ENCODE data around the gene AMY2A. TPM values are rescaled to one million over a fixed set of nuclear protein-coding genes. Genes with fewer than 3 reads are reported as not detected.
"Not testable (repeated sequence)": the region's sequence is repeated elsewhere in the genome, so short reads cannot be mapped to it uniquely, and the experiment has no call there.

Gene AMY2A
- total RNA-seq, 4 donors from 2014 or later, result 0.19 to 2.9 (median 1.6) TPM; not detected in 1

DNA sequence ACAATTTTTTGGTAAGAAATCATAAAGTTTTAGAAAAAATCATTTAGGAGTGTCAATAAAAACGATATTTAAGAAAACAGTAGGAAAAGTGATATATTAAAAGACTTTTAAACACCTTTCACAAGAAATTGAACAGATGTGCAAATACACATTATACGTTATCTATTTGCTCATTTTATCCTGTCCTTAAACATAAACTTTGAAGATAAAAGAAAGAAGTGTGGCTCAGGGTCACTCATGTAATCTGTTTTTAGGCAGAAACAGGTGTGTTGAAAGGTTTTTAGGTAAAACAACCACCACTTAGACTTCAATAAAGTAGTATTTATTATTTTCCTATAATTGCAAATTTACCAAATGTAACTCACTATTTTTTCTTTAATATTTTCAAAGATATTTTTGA, 32.7 kb upstream of the AMY2A start:
- WGBS, 2 donors, result 76% methylated on average over 2 of the region's 2 CpGs
- DNase-seq (ENCODE audit: low spot score in 2 of 2), result no peak
- TF ChIP-seq, protein P1, sequence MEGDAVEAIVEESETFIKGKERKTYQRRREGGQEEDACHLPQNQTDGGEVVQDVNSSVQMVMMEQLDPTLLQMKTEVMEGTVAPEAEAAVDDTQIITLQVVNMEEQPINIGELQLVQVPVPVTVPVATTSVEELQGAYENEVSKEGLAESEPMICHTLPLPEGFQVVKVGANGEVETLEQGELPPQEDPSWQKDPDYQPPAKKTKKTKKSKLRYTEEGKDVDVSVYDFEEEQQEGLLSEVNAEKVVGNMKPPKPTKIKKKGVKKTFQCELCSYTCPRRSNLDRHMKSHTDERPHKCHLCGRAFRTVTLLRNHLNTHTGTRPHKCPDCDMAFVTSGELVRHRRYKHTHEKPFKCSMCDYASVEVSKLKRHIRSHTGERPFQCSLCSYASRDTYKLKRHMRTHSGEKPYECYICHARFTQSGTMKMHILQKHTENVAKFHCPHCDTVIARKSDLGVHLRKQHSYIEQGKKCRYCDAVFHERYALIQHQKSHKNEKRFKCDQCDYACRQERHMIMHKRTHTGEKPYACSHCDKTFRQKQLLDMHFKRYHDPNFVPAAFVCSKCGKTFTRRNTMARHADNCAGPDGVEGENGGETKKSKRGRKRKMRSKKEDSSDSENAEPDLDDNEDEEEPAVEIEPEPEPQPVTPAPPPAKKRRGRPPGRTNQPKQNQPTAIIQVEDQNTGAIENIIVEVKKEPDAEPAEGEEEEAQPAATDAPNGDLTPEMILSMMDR (IDR thresholded peaks at IDR 0.05), result no peak
- TF ChIP-seq POLR2A (IDR thresholded peaks at IDR 0.05), result no peak
- no peak overlapping the region for H3K4me3 ChIP-seq (ENCODE audit: low read depth, poor library complexity, severe bottlenecking)
- intact Hi-C loops (cut with DNase I; ENCODE audit: low total_unique reads), result no loop called here

DNA sequence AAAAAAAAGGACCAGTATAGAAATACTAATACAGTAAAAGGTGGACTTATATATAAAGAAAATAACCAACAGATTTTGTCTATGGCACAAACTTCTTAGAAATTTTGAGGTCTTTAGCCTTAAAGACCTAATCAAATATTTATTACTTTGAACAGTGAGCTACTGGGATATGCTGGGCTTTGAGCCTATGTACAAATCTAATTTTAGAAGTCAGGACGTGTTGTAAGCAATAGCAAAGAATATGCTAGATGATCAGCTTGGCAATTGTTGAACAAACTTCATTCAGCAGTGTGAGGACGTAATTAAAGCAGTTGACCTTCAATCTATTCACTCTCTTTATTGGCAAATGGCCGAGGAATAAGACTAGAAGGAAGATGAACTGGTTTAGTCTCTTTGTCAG, 14.5 kb upstream of the AMY2A start:
- DNase-seq (ENCODE audit: low spot score in 2 of 2); H3K4me3 ChIP-seq (ENCODE audit: low read depth, poor library complexity, severe bottlenecking); intact Hi-C loops (cut with DNase I; ENCODE audit: low total_unique reads): not testable (repeated sequence)
- no CpG with 5 or more reads among the region's 3 CpGs for whole genome bisulfite sequencing, 2 donors

DNA sequence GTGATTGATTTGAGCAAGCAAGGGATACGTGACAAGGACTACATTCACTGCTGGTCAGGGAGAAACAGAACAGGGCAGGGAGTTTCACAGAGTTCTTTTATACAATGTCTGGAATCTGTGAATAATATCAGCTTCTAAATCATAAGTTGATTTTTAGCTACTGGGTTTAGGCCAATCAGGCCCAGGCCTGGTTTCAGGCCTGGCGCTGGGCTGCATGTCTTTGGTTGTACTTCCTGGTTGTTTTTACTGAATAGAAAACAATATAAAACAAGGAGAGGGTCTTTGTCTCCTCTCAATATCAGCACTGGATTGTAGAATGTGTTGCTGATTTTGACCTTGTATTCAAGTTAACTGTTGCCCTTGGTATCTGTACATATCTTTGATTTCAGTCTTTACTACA, 865 bp upstream of the AMY2A start:
- no peak overlapping the region for H3K4me3 ChIP-seq (ENCODE audit: low read depth, poor library complexity, severe bottlenecking)
- 84 to 86% methylated on average over 2 of the region's 2 CpGs for WGBS, 2 donors
- TF ChIP-seq, protein P1 (IDR thresholded peaks at IDR 0.05), result no peak
- TF ChIP-seq POLR2A (IDR thresholded peaks at IDR 0.05), result no peak
- DNase-seq (ENCODE audit: low spot score in 2 of 2), result no peak
- intact Hi-C loops (cut with DNase I; ENCODE audit: low total_unique reads), result no loop called here

DNA sequence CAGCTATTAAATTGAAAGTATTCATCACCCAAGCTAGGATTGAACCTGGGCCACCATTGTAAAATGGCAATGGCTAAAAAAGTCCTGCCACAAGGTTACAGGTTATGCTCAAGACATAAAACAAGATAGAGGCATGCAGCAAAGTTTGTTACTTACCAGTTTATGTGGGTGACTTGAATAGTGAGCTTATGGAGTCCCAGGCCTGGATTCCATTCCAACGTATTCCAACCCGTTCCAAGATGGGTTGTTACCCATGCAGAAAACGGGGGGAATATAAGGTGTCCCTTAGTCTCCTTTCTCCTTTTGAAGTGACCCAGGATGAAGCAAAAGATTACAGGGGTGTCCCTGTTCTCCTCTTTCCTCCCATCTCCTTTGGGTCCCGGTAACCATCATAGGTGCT, 10.2 kb downstream of the AMY2A start:
- intact Hi-C loops (cut with DNase I; ENCODE audit: low total_unique reads); H3K4me3 ChIP-seq (ENCODE audit: low read depth, poor library complexity, severe bottlenecking); DNase-seq (ENCODE audit: low spot score in 2 of 2): not testable (repeated sequence)
- WGBS, 2 donors, result 90 to 97% methylated on average over 4 of the region's 4 CpGs

- intact Hi-C loops (cut with DNase I; ENCODE audit: low total_unique reads); H3K4me3 ChIP-seq (ENCODE audit: low read depth, poor library complexity, severe bottlenecking); DNase-seq (ENCODE audit: low spot score in 2 of 2): not testable (repeated sequence)
- WGBS, 2 donors, result no CpG with 5 or more reads among the region's 3 CpGs
Observed at GRCh38 chr1:103641194-103641593, 24.0 kb downstream of the AMY2A start.

DNA sequence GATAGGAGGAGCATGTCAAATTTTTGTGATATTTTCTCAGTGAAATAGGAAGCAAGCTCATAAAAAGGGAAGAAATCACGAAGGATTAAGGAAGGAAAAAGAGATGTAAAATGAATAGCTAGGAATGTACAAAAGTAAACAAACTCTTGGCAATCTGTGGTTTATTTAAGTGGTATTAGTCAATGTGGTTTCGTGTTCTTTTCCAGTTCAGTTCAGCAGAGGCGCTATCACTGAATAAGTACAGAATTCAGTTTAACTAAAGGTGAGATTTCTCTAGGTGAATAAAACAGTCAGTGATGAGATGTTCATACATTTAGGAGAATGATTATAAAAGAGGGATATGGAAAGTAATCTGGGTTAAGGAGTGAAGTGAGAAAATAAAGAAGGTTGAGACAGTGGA, 26.7 kb downstream of the AMY2A start:
- intact Hi-C loops (cut with DNase I; ENCODE audit: low total_unique reads); H3K4me3 ChIP-seq (ENCODE audit: low read depth, poor library complexity, severe bottlenecking); DNase-seq (ENCODE audit: low spot score in 2 of 2): not testable (repeated sequence)
- WGBS, 2 donors, result no CpG with 5 or more reads among the region's 3 CpGs

GRCh38 chr1:103650305-103650704, 33.1 kb downstream of the AMY2A start:
- intact Hi-C loops (cut with DNase I; ENCODE audit: low total_unique reads), result not testable (repeated sequence)
- no CpG with 5 or more reads among the region's 3 CpGs for WGBS, 2 donors

DNA sequence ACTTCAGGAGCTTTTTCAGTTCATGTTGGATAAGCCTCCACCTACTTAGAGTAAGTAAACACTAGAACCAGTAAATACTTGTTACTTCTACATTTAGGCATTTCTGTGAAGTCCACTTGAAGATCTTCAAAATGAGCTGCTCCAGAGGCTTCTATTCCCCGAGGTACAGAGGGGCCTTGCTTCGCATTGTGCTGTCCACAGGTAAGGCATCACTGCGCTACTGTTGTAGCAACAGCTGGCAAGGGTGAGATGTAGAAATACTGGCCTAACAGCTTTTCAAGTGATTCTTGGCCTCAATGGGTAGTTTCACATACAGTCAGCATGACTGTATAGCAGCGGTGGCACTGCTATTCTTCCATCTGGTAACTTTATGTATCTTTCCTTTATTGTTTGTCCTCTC, 33.7 kb downstream of the AMY2A start:
- intact Hi-C loops (cut with DNase I; ENCODE audit: low total_unique reads); H3K4me3 ChIP-seq (ENCODE audit: low read depth, poor library complexity, severe bottlenecking); DNase-seq (ENCODE audit: low spot score in 2 of 2): not testable (repeated sequence)
- WGBS, 2 donors, result no CpG with 5 or more reads among the region's 4 CpGs

More at GRCh38 chr1:103650305-103650704, 33.1 kb downstream of the AMY2A start:
- H3K4me3 ChIP-seq (ENCODE audit: low read depth, poor library complexity, severe bottlenecking); DNase-seq (ENCODE audit: low spot score in 2 of 2): not testable (repeated sequence)

- intact Hi-C loops (cut with DNase I; ENCODE audit: low total_unique reads); DNase-seq (ENCODE audit: low spot score in 2 of 2); H3K4me3 ChIP-seq (ENCODE audit: low read depth, poor library complexity, severe bottlenecking): not testable (repeated sequence)
- no CpG with 5 or more reads among the region's 6 CpGs for WGBS, 2 donors
Observed at GRCh38 chr1:103654133-103654532, 36.9 kb downstream of the AMY2A start.

DNA sequence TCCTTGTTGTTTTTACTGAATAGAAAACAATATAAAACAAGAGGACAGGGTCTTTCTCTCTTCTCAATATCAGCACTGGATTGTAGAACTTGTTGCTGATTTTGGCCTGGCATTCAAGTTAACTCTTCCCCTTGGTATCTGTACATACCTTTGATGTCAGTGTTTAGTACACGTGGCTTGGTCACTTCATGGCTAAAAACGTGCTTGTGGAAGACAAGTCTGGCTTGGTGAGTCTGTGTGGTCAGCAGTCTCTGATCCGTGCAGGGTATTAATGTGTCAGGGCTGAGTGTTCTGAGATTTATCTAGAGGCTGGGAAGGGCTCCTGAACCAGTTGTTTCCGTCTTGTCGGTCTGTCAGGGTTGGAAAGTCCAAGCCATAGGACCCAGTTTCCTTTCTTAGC, 38.2 kb downstream of the AMY2A start, which contains the start of gene AMY1A:
Gene AMY1A, plus strand, starts transcription at position 301 of the 400 bp plus-strand sequence. CDS start 571 bp downstream, outside the sequence.
- intact Hi-C loops (cut with DNase I; ENCODE audit: low total_unique reads), result not testable (repeated sequence)

More for the DNA sequence above, 38.2 kb downstream of the AMY2A start, which contains the start of gene AMY1A:
- DNase-seq (ENCODE audit: low spot score in 2 of 2); H3K4me3 ChIP-seq (ENCODE audit: low read depth, poor library complexity, severe bottlenecking): not testable (repeated sequence)
- WGBS, 2 donors, result no CpG with 5 or more reads among the region's 5 CpGs

Other genes with a start within 250 kb of the AMY2A start
- gene RNPC3, start 91.7 kb upstream of the AMY2A start, total RNA-seq, result 10 to 100 TPM; 17.7 to 33.8 (median 19.7) TPM
- gene AMY2B, start 45.8 kb upstream of the AMY2A start, total RNA-seq, result 10 to 100 TPM; 16.8 to 19.4 (median 17.9) TPM
- not detected for gene AMY1A, start 38.3 kb downstream of the AMY2A start, total RNA-seq
- not detected for gene AMY1B, start 78.8 kb downstream of the AMY2A start, total RNA-seq
- gene AMY1C, start 132.5 kb downstream of the AMY2A start, total RNA-seq, result under 1 TPM in 1 of 4 donors, not detected in 3; 0.91 TPM

Data from lower leg skin (tissue), 4 donors.